LNCaP clone FGC (cell line): ENCODE data around the gene ACOT7.

Experiments used
- DNase-seq: peaks from one replicate; pipeline ENCODE4 v3.0.0-alpha.2; 2011; ENCODE audit warnings: low read depth
- H3K4me3 ChIP-seq: 2 replicates; pipeline ENCODE4 v1.5.1; 2011; ENCODE audit warnings: mild to moderate bottlenecking, low read depth, low read length, control low read depth
- CTCF ChIP-seq: IDR thresholded peaks from 2 replicates; pipeline ENCODE4 v1.5.1; 2012; ENCODE audit warnings: mild to moderate bottlenecking; ENCODE audit not compliant: control insufficient read depth, insufficient read depth; ENCODE audit errors: extremely low read depth

Gene ACOT7

GRCh38 chr1:6353619-6353954, 40.0 kb downstream of the ACOT7 start:
- no peak for DNase-seq
- no peak overlapping the region for H3K4me3 ChIP-seq
- TF ChIP-seq CTCF = no peak

- no peak for DNase-seq
- no peak overlapping the region for H3K4me3 ChIP-seq
- TF ChIP-seq CTCF = no peak
Observed at GRCh38 chr1:6352138-6352563, 41.4 kb downstream of the ACOT7 start.

GRCh38 chr1:6351480-6352137, 42.0 kb downstream of the ACOT7 start:
- H3K4me3 ChIP-seq = no peak overlapping the region
- TF ChIP-seq CTCF = no peak
- DNase-seq = peak; percentile 56

- TF ChIP-seq CTCF = no peak
- peak; percentile 85 for DNase-seq
Observed at GRCh38 chr1:6350416-6351088, 43.0 kb downstream of the ACOT7 start.

DNA sequence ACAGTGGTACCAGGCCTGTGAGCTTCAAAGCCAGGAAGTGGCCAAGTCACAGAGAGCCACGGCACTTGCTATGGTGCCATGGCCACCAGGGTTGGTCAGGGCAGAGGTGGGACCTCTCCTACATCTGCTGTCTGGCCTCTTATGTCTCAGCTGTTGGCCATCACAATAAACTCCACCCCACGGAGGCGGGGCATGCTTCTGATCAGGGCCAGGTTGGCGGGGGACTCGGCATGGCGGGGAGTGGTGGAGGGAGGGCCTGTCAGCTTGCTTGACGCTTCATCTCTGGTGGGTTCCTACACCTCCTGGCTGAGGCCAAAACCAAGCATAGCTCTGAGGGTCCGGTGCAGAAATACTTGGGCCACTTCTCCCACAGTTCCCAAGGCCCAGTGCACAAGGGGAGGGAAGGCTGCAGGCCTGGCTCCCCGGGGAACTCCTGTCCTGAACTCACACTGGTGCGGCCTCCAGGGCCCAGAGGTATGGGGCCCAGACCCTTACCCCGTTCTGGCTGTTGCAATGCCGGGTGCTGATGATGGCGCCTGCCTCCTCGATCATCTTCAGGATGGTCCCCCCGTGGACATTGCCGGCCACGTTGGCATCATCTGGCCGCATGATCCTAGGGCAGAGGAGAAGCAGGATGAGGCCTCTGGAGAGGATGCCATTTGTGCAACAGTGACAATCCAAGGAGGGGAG, 44.2 kb downstream of the ACOT7 start:
- H3K4me3 ChIP-seq = no peak overlapping the region
- no peak for DNase-seq
- no peak for TF ChIP-seq CTCF

More at GRCh38 chr1:6350416-6351088, 43.0 kb downstream of the ACOT7 start:
- H3K4me3 ChIP-seq = no peak overlapping the region

DNA sequence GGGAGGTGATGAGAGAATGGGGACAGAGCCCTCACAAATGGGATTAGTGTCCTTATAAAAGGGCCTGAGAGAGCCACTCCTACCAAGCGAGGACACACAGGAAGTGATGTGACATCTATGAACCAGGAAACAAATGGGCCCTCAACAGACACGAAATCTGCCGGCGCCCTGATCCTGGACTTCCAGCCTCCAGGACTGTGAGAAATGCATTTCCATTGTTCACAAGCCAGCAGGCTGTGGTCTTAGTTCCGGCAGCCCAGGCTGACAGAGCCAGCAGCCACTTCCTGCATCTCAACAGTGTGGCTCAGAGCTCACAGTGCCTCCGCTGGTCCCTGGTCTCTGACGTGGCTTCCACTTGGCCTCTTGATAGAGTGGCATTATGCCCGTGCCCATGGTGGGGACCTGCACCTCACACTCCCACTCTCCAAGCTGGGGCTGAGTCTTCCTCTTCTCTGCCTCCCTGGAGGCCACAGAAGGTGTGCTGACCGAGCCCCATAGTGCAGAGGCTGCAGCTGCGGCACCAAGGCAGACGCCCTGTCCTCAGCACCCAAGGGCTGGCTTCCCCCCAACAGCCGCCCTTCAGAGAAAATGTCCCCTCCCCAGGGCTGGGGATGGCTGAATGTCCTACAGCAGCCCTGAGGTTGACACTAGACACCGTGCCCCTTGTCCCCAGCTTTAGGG, 44.9 kb downstream of the ACOT7 start:
- no peak for TF ChIP-seq CTCF
- no peak overlapping the region for H3K4me3 ChIP-seq
- DNase-seq = no peak
